OCI-LY1 (cell line): ENCODE results near the gene METTL27.

Experiments used
- CTCF ChIP-seq: fragments of 200-600 bp; sonication (generic), shearing (Covaris generic); IDR thresholded peaks from 2 replicates; pipeline ENCODE4 v1.5.1; 2017; ENCODE audit warnings: mild to moderate bottlenecking, antibody characterized with exemption, low read length, moderate library complexity, mixed read lengths
- EZH2 ChIP-seq: fragments of 200-600 bp; sonication (generic), shearing (Covaris generic); IDR thresholded peaks from 2 replicates; pipeline ENCODE4 v1.8.0; 2017; ENCODE audit warnings: borderline replicate concordance, mixed run types, mild to moderate bottlenecking, antibody characterized with exemption, low read length, moderate library complexity, mixed read lengths

GRCh38 chr7:73829921-73830680 lies 12.2 kb downstream of the METTL27 start:
- TF ChIP-seq CTCF (no peak), EZH2 (no peak)
